Left renal pelvis (tissue), 4 donors: Measurements from ENCODE around the gene GAREM1. TPM values are rescaled to one million over a fixed set of nuclear protein-coding genes. Genes with fewer than 3 reads are reported as not detected.

Source experiments
- DNase-seq, 4 donors: peaks; one replicate each; pipeline ENCODE4 v3.0.0-alpha.2; 2013; ENCODE audit warnings: low read depth in 4 of 4, low spot score in 3 of 4
- polyA plus RNA-seq, 4 donors: library from polyadenylated mRNA; unstranded; fragments of 120-200 nt; gene quantifications; one replicate each; pipeline ENCODE4 v1.2.1, GENCODE V29; 2013; ENCODE audit not compliant: insufficient read length in 4 of 4

GAREM1 gene
- polyA plus RNA-seq, 4 donors, result 10.6 to 36.0 (median 31.2) TPM

GRCh38 chr18:32216390-32216789 lies 254.3 kb downstream of the GAREM1 start:
- no peak for DNase-seq

GRCh38 chr18:32213693-32214092 lies 257.0 kb downstream of the GAREM1 start:
- no peak for DNase-seq
